Karpas-422 (cell line): Measurements from ENCODE around the gene DCT. TPM values are rescaled to one million over a fixed set of nuclear protein-coding genes. Genes with fewer than 3 reads are reported as not detected.

Experiments used
- DNase-seq: peaks from one replicate; pipeline ENCODE4 v3.0.0-alpha.2; 2015
- H2AFZ ChIP-seq: fragments of 200-600 bp; sonication (generic); 2 replicates; pipeline ENCODE4 v1.6.1; 2014; ENCODE audit warnings: antibody characterized with exemption, low read length, mixed read lengths
- H3K27ac ChIP-seq: fragments of 200-600 bp; sonication (generic); 2 replicates; pipeline ENCODE4 v1.5.1; 2014; ENCODE audit warnings: mild to moderate bottlenecking, low read length, moderate library complexity
- H3K27me3 ChIP-seq: fragments of 200-600 bp; sonication (generic); 2 replicates; pipeline ENCODE4 v1.6.1; 2014; ENCODE audit warnings: low read length, mixed read lengths
- H3K36me3 ChIP-seq: fragments of 200-600 bp; sonication (generic); 2 replicates; pipeline ENCODE4 v1.6.1; 2014; ENCODE audit warnings: low read length, mixed read lengths; ENCODE audit not compliant: insufficient read depth
- H3K4me1 ChIP-seq: fragments of 200-600 bp; sonication (generic); 2 replicates; pipeline ENCODE4 v1.6.1; 2014; ENCODE audit warnings: mild to moderate bottlenecking, low read length, mixed read lengths
- H3K4me2 ChIP-seq: fragments of 200-600 bp; sonication (generic); 2 replicates; pipeline ENCODE4 v1.6.1; 2014; ENCODE audit warnings: low read length, low read depth, mild to moderate bottlenecking; ENCODE audit not compliant: poor library complexity, severe bottlenecking
- H3K4me3 ChIP-seq: fragments of 200-600 bp; sonication (generic); 2 replicates; pipeline ENCODE4 v1.5.1; 2014; ENCODE audit warnings: mild to moderate bottlenecking, antibody characterized with exemption, low read length, mixed read lengths
- H3K79me2 ChIP-seq: fragments of 200-600 bp; sonication (generic); 2 replicates; pipeline ENCODE4 v1.6.1; 2014; ENCODE audit warnings: mild to moderate bottlenecking, low read length, mixed read lengths
- H3K9ac ChIP-seq: fragments of 200-600 bp; sonication (generic); 2 replicates; pipeline ENCODE4 v1.6.0; 2014; ENCODE audit warnings: low read length
- H3K9me2 ChIP-seq: fragments of 200-600 bp; sonication (generic), shearing (Covaris generic); replicated peaks from 2 replicates; pipeline ENCODE4 v1.6.0; 2014; ENCODE audit warnings: mild to moderate bottlenecking, low read length, moderate library complexity; ENCODE audit not compliant: insufficient read depth
- H3K9me3 ChIP-seq: fragments of 300-700, 200-600 bp; sonication (generic); 2 replicates; pipeline ENCODE4 v1.6.1; 2014; ENCODE audit warnings: low read length, mixed read lengths
- H4K20me1 ChIP-seq: fragments of 200-600 bp; sonication (generic); 2 replicates; pipeline ENCODE4 v1.6.1; 2014; ENCODE audit warnings: mild to moderate bottlenecking, antibody characterized with exemption, low read length, low read depth; ENCODE audit not compliant: insufficient read depth
- total RNA-seq: library from RNA; depleted of rRNA; stranded (reverse); fragments of >200 nt; shearing (Covaris generic); gene quantifications from 2 replicates; pipeline ENCODE4 v1.2.3, GENCODE V29; 2014; ENCODE audit warnings: low replicate concordance

DCT gene
- total RNA-seq, 1 experiment from 2014 or later: not detected

DNA sequence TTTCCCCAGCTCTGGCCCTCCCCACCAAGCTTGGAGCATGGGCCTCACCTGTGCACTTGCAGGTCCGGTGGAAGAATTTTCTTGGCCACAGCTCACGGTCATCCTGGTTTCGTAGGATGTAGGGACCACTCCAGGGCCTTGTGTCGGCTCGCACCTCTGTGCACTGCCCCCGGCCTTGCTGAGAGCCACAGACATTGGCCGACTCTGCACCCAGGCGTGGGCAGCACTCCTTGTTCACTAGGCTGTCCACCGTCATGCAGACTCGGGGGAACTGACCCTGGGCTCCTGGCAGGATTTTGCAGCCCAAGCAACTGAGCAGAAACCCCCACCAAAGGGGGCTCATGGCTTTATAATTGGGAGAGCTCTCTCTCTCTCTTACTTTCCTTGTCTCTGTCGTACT is 569 bp downstream of the DCT start:
- Histone ChIP-seq H3K79me2 (no peaks in the 10 kb centered on the region), H3K9me2 (no peaks in the 10 kb centered on the region), H3K9me3 (no peaks in the 10 kb centered on the region), H2AFZ (no peak overlapping the region), H3K27me3 (no peaks in the 10 kb centered on the region), H3K9ac (no peak overlapping the region), H3K4me1 (no peaks in the 10 kb centered on the region), H4K20me1 (no peaks in the 10 kb centered on the region), H3K4me3 (no peak overlapping the region), H3K4me2 (no peak overlapping the region), H3K36me3 (no peaks in the 10 kb centered on the region), H3K27ac (no peak overlapping the region)
- no peak for DNase-seq

- Histone ChIP-seq H3K4me1 (no peaks in the 10 kb centered on the region), H2AFZ (no peak overlapping the region), H3K4me2 (no peak overlapping the region), H4K20me1 (no peaks in the 10 kb centered on the region), H3K27me3 (no peaks in the 10 kb centered on the region), H3K9me3 (no peaks in the 10 kb centered on the region), H3K27ac (no peak overlapping the region), H3K36me3 (no peaks in the 10 kb centered on the region), H3K4me3 (no peak overlapping the region), H3K9me2 (no peaks in the 10 kb centered on the region), H3K9ac (no peak overlapping the region), H3K79me2 (no peaks in the 10 kb centered on the region)
- no peak for DNase-seq
Measured at GRCh38 chr13:94470126-94470525, 9.4 kb downstream of the DCT start.

GRCh38 chr13:94464771-94465170 is 14.7 kb downstream of the DCT start:
- Histone ChIP-seq H2AFZ (no peak overlapping the region), H3K27me3 (no peaks in the 10 kb centered on the region), H3K4me1 (no peaks in the 10 kb centered on the region), H3K36me3 (no peaks in the 10 kb centered on the region), H3K4me2 (no peak overlapping the region), H3K79me2 (no peaks in the 10 kb centered on the region), H3K9ac (no peak overlapping the region), H4K20me1 (no peaks in the 10 kb centered on the region), H3K9me2 (no peaks in the 10 kb centered on the region), H3K4me3 (no peak overlapping the region), H3K9me3 (no peaks in the 10 kb centered on the region), H3K27ac (no peak overlapping the region)
- no peak for DNase-seq

DNA sequence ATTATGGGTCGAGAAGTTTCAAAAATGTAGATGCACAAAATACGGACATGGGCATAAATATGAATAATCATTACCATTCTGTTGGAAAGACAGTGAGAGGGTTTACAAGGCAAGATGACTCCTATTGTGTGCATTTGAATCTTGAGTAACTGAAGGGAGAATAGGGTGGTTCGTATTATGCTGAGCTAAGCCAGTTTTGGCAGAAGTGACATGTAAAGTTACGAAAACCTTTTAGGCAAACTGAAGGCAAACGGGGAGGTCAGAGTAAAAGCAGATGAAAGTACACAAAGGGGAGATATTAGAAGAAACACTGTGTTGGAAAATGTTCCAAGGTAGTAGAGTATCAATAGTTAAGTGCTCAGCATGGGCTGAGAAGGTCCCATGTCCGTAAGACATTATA is 16.8 kb downstream of the DCT start:
- Histone ChIP-seq H3K4me2 (no peak overlapping the region), H3K36me3 (no peaks in the 10 kb centered on the region), H2AFZ (no peak overlapping the region), H3K27me3 (no peaks in the 10 kb centered on the region), H3K4me3 (no peak overlapping the region), H3K9me2 (no peaks in the 10 kb centered on the region), H3K4me1 (no peaks in the 10 kb centered on the region), H4K20me1 (no peaks in the 10 kb centered on the region), H3K79me2 (no peaks in the 10 kb centered on the region), H3K9me3 (no peaks in the 10 kb centered on the region), H3K9ac (no peak overlapping the region), H3K27ac (no peak overlapping the region)
- DNase-seq: no peak

DNA sequence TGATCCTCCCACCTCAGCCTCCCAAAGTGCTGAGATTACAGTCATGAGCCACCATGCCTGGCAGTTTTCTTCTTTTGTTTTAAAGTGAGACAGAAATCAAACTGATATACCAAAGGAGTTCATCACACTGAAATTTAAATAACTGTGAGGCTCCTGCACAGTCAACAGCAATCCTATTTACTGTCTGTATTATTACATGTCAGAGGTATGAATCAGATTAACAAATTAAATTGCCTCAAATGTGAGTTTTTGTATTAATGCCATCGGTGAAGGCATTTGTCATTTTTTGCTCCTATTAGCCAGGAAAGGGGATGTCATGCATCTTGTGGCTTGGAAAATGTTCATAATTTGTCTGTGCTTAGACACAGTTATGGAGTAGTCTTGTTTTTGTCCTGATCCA is 20.4 kb downstream of the DCT start:
- Histone ChIP-seq H3K9me3 (no peaks in the 10 kb centered on the region), H4K20me1 (no peaks in the 10 kb centered on the region), H3K27me3 (no peaks in the 10 kb centered on the region), H3K9me2 (no peaks in the 10 kb centered on the region), H3K4me3 (no peak overlapping the region), H2AFZ (no peak overlapping the region), H3K4me1 (no peaks in the 10 kb centered on the region), H3K9ac (no peak overlapping the region), H3K36me3 (no peaks in the 10 kb centered on the region), H3K27ac (no peak overlapping the region), H3K79me2 (no peaks in the 10 kb centered on the region), H3K4me2 (no peak overlapping the region)
- DNase-seq: no peak

- Histone ChIP-seq H3K36me3 (no peaks in the 10 kb centered on the region), H3K27me3 (0 out of 2 replicates have a peak, but pooled peaks cover 2% of the 10 kb centered on the region), H3K4me1 (no peaks in the 10 kb centered on the region), H2AFZ (no peak overlapping the region), H3K79me2 (no peaks in the 10 kb centered on the region), H3K4me2 (no peak overlapping the region), H3K9me3 (no peaks in the 10 kb centered on the region), H3K4me3 (no peak overlapping the region), H3K9ac (no peak overlapping the region), H3K9me2 (no peaks in the 10 kb centered on the region), H4K20me1 (no peaks in the 10 kb centered on the region), H3K27ac (no peak overlapping the region)
- no peak for DNase-seq
Measured at GRCh38 chr13:94455414-94455813, 24.1 kb downstream of the DCT start.

DNA sequence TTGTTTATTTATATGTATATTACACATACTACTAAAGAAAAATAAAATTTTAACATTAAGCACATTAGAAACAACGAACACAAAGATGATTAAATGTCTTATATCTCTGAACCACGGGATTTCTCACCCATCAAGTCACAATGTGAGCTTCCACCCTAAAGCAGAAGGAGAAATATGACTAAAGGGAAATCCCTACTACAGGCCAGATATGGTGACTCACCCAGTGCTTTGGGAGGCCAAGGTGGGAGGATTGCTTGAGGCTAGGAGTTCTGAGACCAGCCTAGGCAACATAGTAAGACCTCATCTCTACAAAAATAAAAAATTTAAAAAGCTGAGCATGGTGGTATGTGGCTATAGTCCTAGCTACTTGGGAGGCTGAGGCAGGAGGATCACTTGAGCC is 24.6 kb downstream of the DCT start:
- Histone ChIP-seq H2AFZ (no peak overlapping the region), H3K27me3 (0 out of 2 replicates have a peak, but pooled peaks cover 2% of the 10 kb centered on the region), H3K36me3 (no peaks in the 10 kb centered on the region), H3K79me2 (no peaks in the 10 kb centered on the region), H4K20me1 (no peaks in the 10 kb centered on the region), H3K9ac (no peak overlapping the region), H3K27ac (no peak overlapping the region), H3K4me2 (no peak overlapping the region), H3K9me3 (no peaks in the 10 kb centered on the region), H3K4me1 (no peaks in the 10 kb centered on the region), H3K4me3 (no peak overlapping the region), H3K9me2 (no peaks in the 10 kb centered on the region)
- DNase-seq: no peak

- Histone ChIP-seq H4K20me1 (no peaks in the 10 kb centered on the region), H3K9me3 (no peaks in the 10 kb centered on the region), H3K4me2 (no peak overlapping the region), H3K27ac (no peak overlapping the region), H3K4me1 (no peaks in the 10 kb centered on the region), H3K9me2 (no peaks in the 10 kb centered on the region), H3K27me3 (0 out of 2 replicates have a peak, but pooled peaks cover 2% of the 10 kb centered on the region), H3K9ac (no peak overlapping the region), H3K79me2 (no peaks in the 10 kb centered on the region), H2AFZ (no peak overlapping the region), H3K36me3 (no peaks in the 10 kb centered on the region), H3K4me3 (no peak overlapping the region)
- no peak for DNase-seq
Measured at GRCh38 chr13:94454334-94454733, 25.1 kb downstream of the DCT start.

- no peaks in the 10 kb centered on the region for H4K20me1 ChIP-seq
- no peaks in the 10 kb centered on the region for H3K4me1 ChIP-seq
- no peaks in the 10 kb centered on the region for H3K36me3 ChIP-seq
- H3K4me2 ChIP-seq: no peak overlapping the region
- no peaks in the 10 kb centered on the region for H3K9me3 ChIP-seq
- H2AFZ ChIP-seq: no peak overlapping the region
- H3K27ac ChIP-seq: no peak overlapping the region
- no peaks in the 10 kb centered on the region for H3K9me2 ChIP-seq
- no peak for DNase-seq
- no peaks in the 10 kb centered on the region for H3K79me2 ChIP-seq
- no peak overlapping the region for H3K4me3 ChIP-seq
- H3K27me3 ChIP-seq: no peaks in the 10 kb centered on the region
- H3K9ac ChIP-seq: no peak overlapping the region
Measured at GRCh38 chr13:94444826-94445225, 34.7 kb downstream of the DCT start.
